SU-DHL-6 (cell line): ENCODE results near the gene ARHGDIB.

Experiments used
- H2AFZ ChIP-seq: fragments of 200-600 bp; sonication (generic); 2 replicates; pipeline ENCODE4 v1.6.1; 2014; ENCODE audit warnings: low read depth, mild to moderate bottlenecking, moderate library complexity, mixed read lengths, antibody characterized with exemption, low read length; ENCODE audit not compliant: severe bottlenecking
- H3F3A ChIP-seq: fragments of 200-600 bp; shearing (Covaris generic); 2 replicates; pipeline ENCODE4 v1.6.0; 2016; ENCODE audit warnings: antibody characterized with exemption, mild to moderate bottlenecking; ENCODE audit not compliant: insufficient read depth
- H3K27ac ChIP-seq: fragments of 200-600 bp; sonication (generic); 2 replicates; pipeline ENCODE4 v1.5.1; 2016; ENCODE audit warnings: low read depth, mild to moderate bottlenecking, low read length, moderate library complexity, mixed read lengths
- H3K27me3 ChIP-seq: fragments of 200-600 bp; sonication (generic), shearing (Covaris generic); 2 replicates; pipeline ENCODE4 v1.6.0; 2014; ENCODE audit warnings: mild to moderate bottlenecking, low read length
- H3K36me3 ChIP-seq: fragments of 200-600 bp; sonication (generic); 2 replicates; pipeline ENCODE4 v1.6.1; 2014; ENCODE audit warnings: mild to moderate bottlenecking, low read length, mixed read lengths
- H3K4me2 ChIP-seq: fragments of 300-600, 200-600 bp; shearing (Covaris generic), sonication (generic); 2 replicates; pipeline ENCODE4 v1.6.0; 2014; ENCODE audit warnings: low read length, low read depth, mild to moderate bottlenecking; ENCODE audit not compliant: poor library complexity, severe bottlenecking
- H3K4me3 ChIP-seq: fragments of 200-600 bp; sonication (generic); 2 replicates; pipeline ENCODE4 v1.5.1; 2014; ENCODE audit warnings: antibody characterized with exemption, low read length, mild to moderate bottlenecking, mixed read lengths; ENCODE audit not compliant: insufficient read depth, poor library complexity, severe bottlenecking
- H3K79me2 ChIP-seq: fragments of 200-600 bp; sonication (generic); 2 replicates; pipeline ENCODE4 v1.6.1; 2014; ENCODE audit warnings: mild to moderate bottlenecking, low read length, moderate library complexity; ENCODE audit not compliant: insufficient read depth
- H3K9ac ChIP-seq: fragments of 200-600 bp; sonication (generic); 2 replicates; pipeline ENCODE4 v1.7.0; 2014; ENCODE audit warnings: mild to moderate bottlenecking, low read length
- H3K9me2 ChIP-seq: fragments of 200-600 bp; sonication (generic); replicated peaks from 2 replicates; pipeline ENCODE4 v1.6.1; 2014; ENCODE audit warnings: low read length; ENCODE audit not compliant: insufficient read depth
- H3K9me3 ChIP-seq: fragments of 200-600 bp; sonication (generic); 2 replicates; pipeline ENCODE4 v1.6.1; 2014; ENCODE audit warnings: low read length, mixed read lengths; ENCODE audit not compliant: insufficient read depth
- H4K20me1 ChIP-seq: fragments of 200-600 bp; sonication (generic); 2 replicates; pipeline ENCODE4 v1.6.1; 2014; ENCODE audit warnings: low read depth, mild to moderate bottlenecking, antibody characterized with exemption, low read length, moderate library complexity, mixed read lengths
- EZH2phosphoT487 ChIP-seq: fragments of 200-600 bp; sonication (generic), shearing (Covaris generic); conservative IDR thresholded peaks from 2 replicates; pipeline ENCODE4 v1.6.1; 2018; ENCODE audit warnings: mild to moderate bottlenecking, antibody characterized with exemption, low read length, moderate library complexity, mixed read lengths
- TF ChIP-seq, protein P1 (sequence below): fragments of 200-600 bp; sonication (generic); IDR thresholded peaks from one replicate; pipeline ENCODE4 v1.5.1; 2017; ENCODE audit warnings: antibody characterized with exemption, mild to moderate bottlenecking, low read length, moderate library complexity; ENCODE audit not compliant: insufficient read depth, poor library complexity, severe bottlenecking

The ARHGDIB gene

DNA sequence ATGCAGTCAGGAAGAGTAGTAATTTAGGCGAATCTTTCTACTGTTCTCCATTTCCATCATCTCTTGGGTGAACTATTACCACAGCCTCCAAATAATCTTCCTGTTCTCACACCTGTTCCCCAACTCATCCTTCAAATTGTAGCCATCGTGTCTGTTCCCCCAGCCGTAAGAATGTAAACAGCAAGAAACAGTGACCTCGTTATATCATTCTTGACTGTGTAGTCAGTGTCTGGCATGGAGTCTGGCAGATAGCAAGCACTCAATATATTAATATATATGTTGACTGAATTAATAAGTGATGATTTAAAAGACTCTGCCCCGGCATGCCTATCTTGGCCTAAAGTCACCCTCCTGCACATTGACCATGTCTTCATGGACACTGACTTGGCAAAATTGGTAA, 31.7 kb upstream of the ARHGDIB start:
- Histone ChIP-seq H3K9me2 (no peaks in the 10 kb centered on the region), H3K27ac (no peak overlapping the region), H3K4me2 (no peak overlapping the region), H3K36me3 (no peaks in the 10 kb centered on the region), H3K9ac (no peak overlapping the region), H3K4me3 (no peak overlapping the region), H2AFZ (no peak overlapping the region), H4K20me1 (no peaks in the 10 kb centered on the region), H3K9me3 (no peaks in the 10 kb centered on the region), H3F3A (no peaks in the 10 kb centered on the region), H3K27me3 (no peaks in the 10 kb centered on the region), H3K79me2 (no peaks in the 10 kb centered on the region)
- TF ChIP-seq, protein P1, sequence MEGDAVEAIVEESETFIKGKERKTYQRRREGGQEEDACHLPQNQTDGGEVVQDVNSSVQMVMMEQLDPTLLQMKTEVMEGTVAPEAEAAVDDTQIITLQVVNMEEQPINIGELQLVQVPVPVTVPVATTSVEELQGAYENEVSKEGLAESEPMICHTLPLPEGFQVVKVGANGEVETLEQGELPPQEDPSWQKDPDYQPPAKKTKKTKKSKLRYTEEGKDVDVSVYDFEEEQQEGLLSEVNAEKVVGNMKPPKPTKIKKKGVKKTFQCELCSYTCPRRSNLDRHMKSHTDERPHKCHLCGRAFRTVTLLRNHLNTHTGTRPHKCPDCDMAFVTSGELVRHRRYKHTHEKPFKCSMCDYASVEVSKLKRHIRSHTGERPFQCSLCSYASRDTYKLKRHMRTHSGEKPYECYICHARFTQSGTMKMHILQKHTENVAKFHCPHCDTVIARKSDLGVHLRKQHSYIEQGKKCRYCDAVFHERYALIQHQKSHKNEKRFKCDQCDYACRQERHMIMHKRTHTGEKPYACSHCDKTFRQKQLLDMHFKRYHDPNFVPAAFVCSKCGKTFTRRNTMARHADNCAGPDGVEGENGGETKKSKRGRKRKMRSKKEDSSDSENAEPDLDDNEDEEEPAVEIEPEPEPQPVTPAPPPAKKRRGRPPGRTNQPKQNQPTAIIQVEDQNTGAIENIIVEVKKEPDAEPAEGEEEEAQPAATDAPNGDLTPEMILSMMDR = no peak
- no peak for TF ChIP-seq EZH2phosphoT487

- no peaks in the 10 kb centered on the region for H3K79me2 ChIP-seq
- no peak overlapping the region for H3K4me2 ChIP-seq
- H4K20me1 ChIP-seq = no peaks in the 10 kb centered on the region
- H2AFZ ChIP-seq = no peak overlapping the region
- no peaks in the 10 kb centered on the region for H3K36me3 ChIP-seq
- no peak overlapping the region for H3K4me3 ChIP-seq
- no peaks in the 10 kb centered on the region for H3K27me3 ChIP-seq
- no peak for TF ChIP-seq EZH2phosphoT487
- TF ChIP-seq, protein P1 = no peak
- H3K9ac ChIP-seq = no peak overlapping the region
- no peak overlapping the region for H3K27ac ChIP-seq
- no peaks in the 10 kb centered on the region for H3K9me2 ChIP-seq
- H3F3A ChIP-seq = no peaks in the 10 kb centered on the region
- H3K9me3 ChIP-seq = no peaks in the 10 kb centered on the region
These were observed 31.3 kb upstream of the ARHGDIB start for GRCh38 chr12:14992673-14993072.

DNA sequence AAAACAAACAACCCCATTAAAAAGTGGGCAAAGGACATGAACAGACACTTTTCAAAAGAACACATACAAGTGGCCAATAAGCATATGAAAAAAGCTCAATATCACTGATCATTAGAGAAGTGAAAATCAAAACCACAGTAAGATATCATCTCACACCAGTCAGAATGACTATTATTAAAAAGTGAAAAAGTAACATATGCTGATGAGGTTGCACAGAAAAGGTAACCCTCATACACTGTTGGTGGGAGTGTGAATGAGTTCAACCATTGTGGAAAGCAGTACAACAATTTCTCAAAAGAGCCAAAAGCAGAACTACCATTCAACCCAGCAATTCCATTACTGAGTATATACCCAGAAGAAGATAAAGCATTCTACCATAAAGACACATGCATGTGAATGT, 29.7 kb upstream of the ARHGDIB start:
- Histone ChIP-seq H3F3A (no peaks in the 10 kb centered on the region), H4K20me1 (no peaks in the 10 kb centered on the region), H3K36me3 (no peaks in the 10 kb centered on the region), H3K79me2 (no peaks in the 10 kb centered on the region), H3K9me3 (no peaks in the 10 kb centered on the region), H2AFZ (no peak overlapping the region), H3K27ac (no peak overlapping the region), H3K4me2 (no peak overlapping the region), H3K9ac (no peak overlapping the region), H3K27me3 (no peaks in the 10 kb centered on the region), H3K4me3 (no peak overlapping the region), H3K9me2 (no peaks in the 10 kb centered on the region)
- TF ChIP-seq, protein P1 = no peak
- no peak for TF ChIP-seq EZH2phosphoT487
